Esophagus muscularis mucosa (tissue), 4 donors: ENCODE results near the gene NR1D2. TPM values are rescaled to one million over a fixed set of nuclear protein-coding genes. Genes with fewer than 3 reads are reported as not detected.

Experiments used
- DNase-seq: peaks from one replicate; pipeline ENCODE4 v3.0.0-alpha.2; 2017; ENCODE audit errors: extremely low spot score
- H3K27ac ChIP-seq, 4 donors: fragments of 200-600 bp; sonication (generic); replicated peaks in 1 of 4; 1 replicate in 3 of 4; 2 replicates in 1 of 4; pipeline ENCODE4 v1.5.1; 2016 to 2019; ENCODE audit warnings: mild to moderate bottlenecking in 1 of 4
- H3K27me3 ChIP-seq, 4 donors: fragments of 200-600 bp; sonication (generic); one replicate each; pipeline versions ENCODE4 v1.5.1 to v1.6.0; 2016 to 2019
- H3K36me3 ChIP-seq, 4 donors: fragments of 200-600 bp; sonication (generic); one replicate each; pipeline ENCODE4 v1.5.1; 2016 to 2019
- H3K4me1 ChIP-seq, 4 donors: fragments of 200-600 bp; sonication (generic); one replicate each; pipeline ENCODE4 v1.5.1; 2016 to 2019
- H3K4me3 ChIP-seq, 4 donors: fragments of 200-600 bp; sonication (generic); 1 replicate in 2 of 4; 2 replicates in 2 of 4; pipeline ENCODE4 v1.5.1; 2016 to 2019; ENCODE audit warnings: mild to moderate bottlenecking in 4 of 4, moderate library complexity in 1 of 4
- H3K9me3 ChIP-seq, 4 donors: fragments of 200-600 bp; sonication (generic); 1 replicate in 3 of 4; 2 replicates in 1 of 4; pipeline ENCODE4 v1.5.1; 2016 to 2019
- CTCF ChIP-seq, 3 experiments: fragments of 200-600 bp in 2 of 3; fragments of 450-650 bp in 1 of 3; sonication (generic) in 2 of 3; IDR thresholded peaks; one replicate each; pipeline ENCODE4 v1.5.1; 2017 to 2019; ENCODE audit warnings: antibody characterized with exemption in 3 of 3, mild to moderate bottlenecking in 2 of 3, moderate library complexity in 1 of 3
- EP300 ChIP-seq: sonication (generic); formaldehyde crosslinking; IDR thresholded peaks from one replicate; pipeline ENCODE4 v1.6.1; 2017; ENCODE audit warnings: antibody characterized with exemption
- POLR2A ChIP-seq: fragments of 450-650 bp; IDR thresholded peaks from one replicate; pipeline ENCODE4 v1.6.1; 2017; ENCODE audit warnings: antibody characterized with exemption, moderate library complexity, mild to moderate bottlenecking, low read depth
- POLR2AphosphoS5 ChIP-seq, 2 donors: sonication (generic); formaldehyde crosslinking; IDR thresholded peaks; one replicate each; pipeline ENCODE4 v1.6.1; 2017; ENCODE audit warnings: antibody characterized with exemption in 2 of 2
- WGBS: methylation state at CpG from one replicate; pipeline ENCODE4 v1.1.5; 2018; 5-methylcytosine and 5-hydroxymethylcytosine counted together
- intact Hi-C: fragments of 100-400 bp; cut with DNase I; formaldehyde crosslinking; loops from one replicate; pipeline ENCODE4 v1.15.1; 2023
- total RNA-seq, 4 donors: library from RNA; depleted of rRNA; stranded (reverse); fragments of >200 nt; gene quantifications; one replicate each; pipeline versions ENCODE4 v1.1.0 to v1.2.1, GENCODE V29; 2016

NR1D2 gene
- total RNA-seq, 4 donors from 2014 or later = 34.4 to 42.4 (median 38.0) TPM

GRCh38 chr3:23964537-23965235 lies 19.6 kb downstream of the NR1D2 start:
- no peak for TF ChIP-seq CTCF (IDR thresholded peaks at IDR 0.05)
- TF ChIP-seq EP300 = no peak
- TF ChIP-seq POLR2AphosphoS5 (IDR thresholded peaks at IDR 0.05) = no peak
- no peak for TF ChIP-seq POLR2A
- Histone ChIP-seq H3K36me3 (peaks cover 12 to 91% (median 60%) of the 10 kb centered on the region in 4 donors), H3K27ac (peak overlapping the region in 3 of 4 donors; percentile 52 to 59 (median 53)), H3K4me3 (no peak overlapping the region), H3K27me3 (no peaks in the 10 kb centered on the region), H3K9me3 (no peaks in the 10 kb centered on the region), H3K4me1 (peaks cover 23 to 73% (median 54%) of the 10 kb centered on the region in 4 donors)
- no peak for DNase-seq
- intact Hi-C loops = no loop called here
- WGBS = 54% methylated on average over 3 of the region's 3 CpGs

GRCh38 chr3:23966328-23966727 lies 21.2 kb downstream of the NR1D2 start:
- TF ChIP-seq POLR2A (no peak), EP300 (no peak), POLR2AphosphoS5 (IDR thresholded peaks at IDR 0.05) (no peak), CTCF (IDR thresholded peaks at IDR 0.05) (no peak)
- no peak overlapping the region for H3K4me3 ChIP-seq

GRCh38 chr3:23968463-23969184 lies 23.5 kb downstream of the NR1D2 start:
- WGBS = 77% methylated on average over 5 of the region's 5 CpGs
- Histone ChIP-seq H3K9me3 (no peaks in the 10 kb centered on the region), H3K4me1 (peaks cover 20 to 62% (median 42%) of the 10 kb centered on the region in 4 donors), H3K27ac (peak overlapping the region in 2 of 4 donors; percentile 13), H3K4me3 (no peak overlapping the region), H3K36me3 (peaks cover 0 to 72% (median 46%) of the 10 kb centered on the region in 4 donors), H3K27me3 (no peaks in the 10 kb centered on the region)
- DNase-seq = no peak
- TF ChIP-seq POLR2AphosphoS5 (IDR thresholded peaks at IDR 0.05) (no peak), POLR2A (no peak), EP300 (no peak), CTCF (IDR thresholded peaks at IDR 0.05) (no peak)
- intact Hi-C loops = no loop called here

More at GRCh38 chr3:23966328-23966727, 21.2 kb downstream of the NR1D2 start:
- H3K27ac ChIP-seq = peak overlapping the region in 3 of 4 donors; percentile 45 to 49 (median 47)
- peaks cover 12 to 89% (median 56%) of the 10 kb centered on the region in 4 donors for H3K36me3 ChIP-seq
- peaks cover 23 to 65% (median 47%) of the 10 kb centered on the region in 4 donors for H3K4me1 ChIP-seq
- no peaks in the 10 kb centered on the region for H3K27me3 ChIP-seq
- WGBS = 47% methylated on average over 1 of the region's 1 CpG
- H3K9me3 ChIP-seq = no peaks in the 10 kb centered on the region
- intact Hi-C loops = loop anchor here (2.0 kb wide), 1 partner anchor 50 kb away; the partner anchor contains the start of genes NKIRAS1 and RPL15
- no peak for DNase-seq

GRCh38 chr3:23969393-23969792 lies 24.3 kb downstream of the NR1D2 start:
- intact Hi-C loops = no loop called here
- Histone ChIP-seq H3K36me3 (peaks cover 0 to 64% (median 43%) of the 10 kb centered on the region in 4 donors), H3K4me3 (no peak overlapping the region), H3K4me1 (peaks cover 16 to 55% (median 36%) of the 10 kb centered on the region in 4 donors), H3K9me3 (no peaks in the 10 kb centered on the region), H3K27ac (peak overlapping the region in 1 of 4 donors; percentile 23), H3K27me3 (no peaks in the 10 kb centered on the region)
- DNase-seq = no peak
- TF ChIP-seq POLR2AphosphoS5 (IDR thresholded peaks at IDR 0.05) (no peak), CTCF (IDR thresholded peaks at IDR 0.05) (no peak), EP300 (no peak), POLR2A (no peak)
- WGBS = 86% methylated on average over 4 of the region's 4 CpGs
